Activated T-helper 17 cell treated with anti-CD3 and anti-CD28 coated beads, Interleukin-2, amount 50 U/mL, for 72 hours (primary cell): Measurements from ENCODE around the gene TM7SF2. TPM values are rescaled to one million over a fixed set of nuclear protein-coding genes. Genes with fewer than 3 reads are reported as not detected.

Experiments used
- ATAC-seq: fragments of 150-1000 bp; cut with Tn5 transposase; replicated peaks from 2 replicates; pipeline ENCODE4 v1.10.0; 2021; ENCODE audit warnings: mild to moderate bottlenecking, moderate library complexity
- H3K27ac Mint-ChIP-seq: one replicate; pipeline ENCODE4 v1.8.0; 2022; ENCODE audit warnings: mixed read lengths
- H3K27me3 Mint-ChIP-seq: one replicate; pipeline ENCODE4 v1.8.0; 2022; ENCODE audit warnings: mixed read lengths
- H3K36me3 Mint-ChIP-seq: one replicate; pipeline ENCODE4 v1.8.0; 2022; ENCODE audit warnings: low read depth, mild to moderate bottlenecking, mixed read lengths
- H3K4me1 Mint-ChIP-seq: one replicate; pipeline ENCODE4 v1.8.0; 2022; ENCODE audit warnings: mixed read lengths
- H3K4me3 Mint-ChIP-seq: one replicate; pipeline ENCODE4 v1.8.0; 2022; ENCODE audit warnings: mild to moderate bottlenecking, mixed read lengths
- H3K9me3 Mint-ChIP-seq: one replicate; pipeline ENCODE4 v1.8.0; 2022; ENCODE audit warnings: mixed read lengths
- total RNA-seq, 2 donors: library from RNA; stranded (reverse); gene quantifications; one replicate each; pipeline ENCODE4 v1.2.3, GENCODE V29; 2022

TM7SF2 gene
- total RNA-seq, 2 donors from 2014 or later, result 19.7 to 20.1 TPM

GRCh38 chr11:65160643-65161042 lies 49.0 kb downstream of the TM7SF2 start:
- no peaks in the 10 kb centered on the region for H3K9me3 Mint-ChIP-seq
- no peak overlapping the region for H3K4me3 Mint-ChIP-seq
- H3K36me3 Mint-ChIP-seq, result no peaks in the 10 kb centered on the region
- H3K27me3 Mint-ChIP-seq, result peaks cover 6% of the 10 kb centered on the region
- ATAC-seq, result no peak
- H3K4me1 Mint-ChIP-seq, result no peaks in the 10 kb centered on the region
- H3K27ac Mint-ChIP-seq, result no peak overlapping the region

GRCh38 chr11:65163684-65164083 lies 52.0 kb downstream of the TM7SF2 start:
- Mint-ChIP-seq H3K27me3 (peaks cover 4% of the 10 kb centered on the region), H3K4me3 (no peak overlapping the region), H3K9me3 (no peaks in the 10 kb centered on the region), H3K4me1 (no peaks in the 10 kb centered on the region), H3K27ac (no peak overlapping the region), H3K36me3 (no peaks in the 10 kb centered on the region)
- no peak for ATAC-seq

Other genes starting within 250 kb of the TM7SF2 start
- gene EHD1, start 233.3 kb upstream of the TM7SF2 start, total RNA-seq, result 100 to 1,000 TPM in 1 of 2 donors, 10 to 100 TPM in 1; 96.5 to 107 TPM
- 10 to 100 TPM; 20.9 to 23.1 TPM for gene ATG2A, start 194.7 kb upstream of the TM7SF2 start, total RNA-seq
- gene PPP2R5B, start 187.2 kb upstream of the TM7SF2 start, total RNA-seq, result 10 to 100 TPM; 14.6 to 43.0 TPM
- under 1 TPM in 1 of 2 donors, not detected in 1; 0.43 TPM for gene GPHA2, start 176.0 kb upstream of the TM7SF2 start, total RNA-seq
- 1 to 10 TPM in 1 of 2 donors, not detected in 1; 1.1 TPM for gene MAJIN, start 139.8 kb upstream of the TM7SF2 start, total RNA-seq
- gene BATF2, start 114.9 kb upstream of the TM7SF2 start, total RNA-seq, result under 1 TPM; 0.28 to 0.37 TPM
- gene ARL2, start 97.7 kb upstream of the TM7SF2 start, total RNA-seq, result 10 to 100 TPM; 60.4 to 90.5 TPM
- gene SNX15, start 84.4 kb upstream of the TM7SF2 start, total RNA-seq, result 10 to 100 TPM; 13.5 to 14.4 TPM
- gene SAC3D1, start 70.7 kb upstream of the TM7SF2 start, total RNA-seq, result 10 to 100 TPM; 12.3 to 20.1 TPM
- 10 to 100 TPM; 11.2 to 12.6 TPM for gene NAALADL1, start 53.3 kb upstream of the TM7SF2 start, total RNA-seq
- 100 to 1,000 TPM in 1 of 2 donors, 10 to 100 TPM in 1; 99.5 to 127 TPM for gene CDCA5, start 27.8 kb upstream of the TM7SF2 start, total RNA-seq
- gene ZFPL1, start 27.6 kb upstream of the TM7SF2 start, total RNA-seq, result 10 to 100 TPM; 25.2 to 36.3 TPM
- gene VPS51, start 15.7 kb upstream of the TM7SF2 start, total RNA-seq, result 10 to 100 TPM; 71.8 to 80.6 TPM
- 10 to 100 TPM in 1 of 2 donors, 1 to 10 TPM in 1; 6.3 to 10.0 TPM for gene ZNHIT2, start 5.8 kb downstream of the TM7SF2 start, total RNA-seq
- gene FAU, start 10.3 kb downstream of the TM7SF2 start, total RNA-seq, result 100 to 1,000 TPM; 929 to 948 TPM
- 10 to 100 TPM; 61.7 to 87.7 TPM for gene MRPL49, start 10.4 kb downstream of the TM7SF2 start, total RNA-seq
- gene SYVN1, start 22.6 kb downstream of the TM7SF2 start, total RNA-seq, result 10 to 100 TPM; 28.9 to 30.8 TPM
- not detected for gene SPDYC, start 58.4 kb downstream of the TM7SF2 start, total RNA-seq
- 100 to 1,000 TPM; 143 to 150 TPM for gene CAPN1, start 70.1 kb downstream of the TM7SF2 start, total RNA-seq
- gene POLA2, start 150.1 kb downstream of the TM7SF2 start, total RNA-seq, result 10 to 100 TPM; 54.6 to 64.1 TPM
- 1 to 10 TPM in 1 of 2 donors, under 1 TPM in 1; 0.73 to 2.0 TPM for gene CDC42EP2, start 203.0 kb downstream of the TM7SF2 start, total RNA-seq
- 10 to 100 TPM; 66.0 to 89.5 TPM for gene DPF2, start 222.0 kb downstream of the TM7SF2 start, total RNA-seq
- 1 to 10 TPM in 1 of 2 donors, under 1 TPM in 1; 0.95 to 1.5 TPM for gene TIGD3, start 242.9 kb downstream of the TM7SF2 start, total RNA-seq